Stimulated activated effector memory CD8-positive, alpha-beta T cell treated with anti-CD3 and anti-CD28 coated beads, Interleukin-12 subunit alpha, Interleukin-12 subunit beta, amount 100 ng/mL, for 72 hours (primary cell): ENCODE results near the gene GGT7.
"Not testable (repeated sequence)": the region's sequence is repeated elsewhere in the genome, so short reads cannot be mapped to it uniquely, and the experiment has no call there.

ENCODE experiments used
- ATAC-seq: fragments of 150-1000 bp; cut with Tn5 transposase; 2 replicates; pipeline ENCODE4 v1.10.0; 2021
- DNase-seq, 2 donors: peaks; one replicate each; pipeline ENCODE4 v3.0.0; 2021 to 2022; ENCODE audit warnings: low spot score in 2 of 2
- H3K27ac Mint-ChIP-seq: one replicate; pipeline ENCODE4 v1.8.0; 2022; ENCODE audit warnings: mild to moderate bottlenecking, mixed read lengths
- H3K36me3 Mint-ChIP-seq: one replicate; pipeline ENCODE4 v1.8.0; 2022; ENCODE audit warnings: mild to moderate bottlenecking, mixed read lengths
- H3K4me1 Mint-ChIP-seq: one replicate; pipeline ENCODE4 v1.8.0; 2022; ENCODE audit warnings: mixed read lengths
- H3K4me3 Mint-ChIP-seq: one replicate; pipeline ENCODE4 v1.8.0; 2022; ENCODE audit warnings: mild to moderate bottlenecking, mixed read lengths
- H3K9me3 Mint-ChIP-seq: one replicate; pipeline ENCODE4 v1.8.0; 2022; ENCODE audit warnings: mixed read lengths

Gene GGT7

DNA sequence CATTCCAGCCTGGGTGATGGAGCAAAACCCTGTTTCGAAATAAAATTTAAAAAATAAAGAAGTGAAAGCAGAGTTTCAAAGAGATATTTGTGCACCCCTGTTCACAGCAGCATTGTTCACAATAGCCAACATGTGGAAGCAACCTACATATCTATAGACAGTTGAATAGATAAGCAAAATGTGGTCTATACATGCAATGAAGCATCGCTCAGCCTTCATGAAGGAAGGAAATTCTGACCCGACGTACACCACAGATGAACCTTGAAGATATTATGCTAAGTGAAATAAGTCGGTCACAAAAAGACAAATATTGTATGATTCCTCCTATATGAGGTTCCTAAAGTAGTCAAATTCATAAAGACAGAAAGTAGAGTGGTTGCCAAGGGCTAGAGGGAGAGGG, 40.7 kb downstream of the GGT7 start:
- Mint-ChIP-seq H3K4me3 (no peak overlapping the region), H3K27ac (no peak overlapping the region), H3K4me1 (peaks cover 5% of the 10 kb centered on the region), H3K36me3 (no peaks in the 10 kb centered on the region), H3K9me3 (no peaks in the 10 kb centered on the region)
- ATAC-seq (no peak), DNase-seq (no peak)

- peaks cover 7% of the 10 kb centered on the region for H3K36me3 Mint-ChIP-seq
- no peak overlapping the region for H3K4me3 Mint-ChIP-seq
- no peak for DNase-seq
- peaks cover 15% of the 10 kb centered on the region for H3K4me1 Mint-ChIP-seq
- ATAC-seq = no peak
- H3K9me3 Mint-ChIP-seq = no peaks in the 10 kb centered on the region
- H3K27ac Mint-ChIP-seq = no peak overlapping the region
Observed at GRCh38 chr20:34829191-34829590, 43.5 kb downstream of the GGT7 start.

DNA sequence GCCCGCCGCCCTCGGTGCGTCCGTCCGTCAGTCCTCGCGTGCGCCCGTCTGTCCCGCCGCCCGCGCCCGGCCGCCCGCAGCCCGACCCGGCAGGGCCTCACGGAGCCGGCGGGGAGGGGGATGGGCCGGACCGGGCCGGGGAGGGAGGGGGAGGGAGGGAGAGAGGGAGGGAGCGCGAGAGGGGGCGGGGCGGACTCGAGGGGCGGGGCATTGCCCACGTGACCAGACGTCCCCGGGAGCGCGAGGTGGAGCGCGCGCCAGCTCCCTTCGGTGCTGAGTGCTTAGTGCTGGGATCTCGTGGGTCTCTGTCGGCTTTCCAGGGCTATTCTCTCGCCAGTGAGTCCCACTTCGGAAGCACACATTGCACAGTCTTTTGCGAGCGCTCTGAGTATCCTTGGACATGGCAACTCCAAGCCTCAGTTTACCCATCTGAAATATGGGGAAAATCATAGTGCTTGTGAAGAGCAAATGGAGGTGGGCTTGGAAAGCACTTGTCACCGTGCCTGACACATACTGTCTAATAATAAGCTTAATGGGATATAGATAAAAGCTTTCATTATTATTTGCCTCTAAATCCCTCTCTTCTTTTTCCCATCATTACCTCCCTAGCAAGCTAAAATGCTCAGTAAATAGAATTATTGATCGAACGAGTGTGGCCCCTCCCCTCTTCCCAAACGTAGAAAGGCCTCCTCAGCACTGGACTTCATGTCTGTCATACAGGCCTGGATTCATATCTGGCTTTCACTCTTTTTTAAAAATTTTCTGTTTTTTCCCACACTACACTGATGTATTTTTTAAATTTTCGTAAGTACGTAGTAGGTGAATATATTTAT, 46.9 kb downstream of the GGT7 start, which contains the start of gene NCOA6:
Gene NCOA6, minus strand, starts transcription at position 122 of the 833 bp plus-strand sequence. CDS start 43,296 bp downstream, outside the sequence.
- Mint-ChIP-seq H3K9me3 (no peaks in the 10 kb centered on the region), H3K36me3 (peaks cover 14% of the 10 kb centered on the region), H3K27ac (peak within 1 kb of the TSS; percentile 94), H3K4me3 (peak within 1 kb of the TSS; percentile 90), H3K4me1 (peaks cover 42% of the 10 kb centered on the region)
- DNase-seq = peak in 1 of 2 donors; percentile 86
- ATAC-seq = peak; percentile 77

- H3K27ac Mint-ChIP-seq = peak overlapping the region; percentile 94
- peaks cover 17% of the 10 kb centered on the region for H3K36me3 Mint-ChIP-seq
- peak; percentile 90 for ATAC-seq
- H3K4me3 Mint-ChIP-seq = peak overlapping the region; percentile 90
- DNase-seq = peak; percentile 65 to 79
- H3K4me1 Mint-ChIP-seq = peaks cover 42% of the 10 kb centered on the region
- no peaks in the 10 kb centered on the region for H3K9me3 Mint-ChIP-seq
Observed at GRCh38 chr20:34824806-34825529, 47.7 kb downstream of the GGT7 start.

DNA sequence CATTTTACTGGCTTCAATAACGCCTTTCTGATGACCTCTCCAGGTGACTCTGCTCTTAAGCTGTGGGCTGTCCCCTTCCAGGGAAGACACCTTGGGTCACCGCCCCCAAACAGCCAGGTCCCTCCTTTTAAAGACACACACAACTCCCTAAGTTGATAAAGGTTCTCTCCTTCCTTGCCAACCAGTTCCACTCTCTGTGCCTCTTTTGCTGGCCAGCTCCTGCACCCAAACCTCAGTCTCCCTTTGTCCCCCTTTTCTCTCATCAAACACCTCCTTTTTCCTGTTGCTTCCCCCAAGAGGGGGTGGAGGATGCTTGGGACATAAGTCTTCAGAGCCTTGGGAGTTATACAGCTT, 48.2 kb downstream of the GGT7 start:
- H3K9me3 Mint-ChIP-seq = no peaks in the 10 kb centered on the region
- DNase-seq = peak; percentile 45 to 83
- H3K4me1 Mint-ChIP-seq = peaks cover 42% of the 10 kb centered on the region
- H3K4me3 Mint-ChIP-seq = peak overlapping the region; percentile 90
- peak overlapping the region; percentile 94 for H3K27ac Mint-ChIP-seq
- H3K36me3 Mint-ChIP-seq = peaks cover 20% of the 10 kb centered on the region
- peak; percentile 83 for ATAC-seq

DNA sequence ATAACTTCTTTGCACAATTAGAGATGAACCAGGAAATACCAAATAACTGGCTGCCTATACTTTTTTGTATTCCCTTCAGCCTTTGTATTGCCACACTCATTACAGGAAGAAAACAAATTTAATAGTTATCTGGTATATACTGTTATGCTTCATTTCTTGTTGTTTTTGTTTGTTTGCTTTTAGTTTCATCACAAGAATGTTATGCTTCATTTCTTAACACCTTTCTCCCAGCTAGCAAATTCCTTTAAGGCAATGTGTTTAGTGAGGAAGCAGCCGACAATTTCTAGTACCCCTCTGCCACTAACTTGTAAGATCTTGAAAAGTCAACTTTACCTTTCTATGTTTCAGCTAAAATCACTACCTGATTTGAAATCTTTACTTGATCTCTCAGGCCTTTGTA, 48.6 kb downstream of the GGT7 start:
- Mint-ChIP-seq H3K4me3 (peak overlapping the region; percentile 90), H3K36me3 (peaks cover 20% of the 10 kb centered on the region), H3K27ac (peak overlapping the region; percentile 94), H3K9me3 (no peaks in the 10 kb centered on the region), H3K4me1 (peaks cover 42% of the 10 kb centered on the region)
- ATAC-seq = no peak
- no peak for DNase-seq

DNA sequence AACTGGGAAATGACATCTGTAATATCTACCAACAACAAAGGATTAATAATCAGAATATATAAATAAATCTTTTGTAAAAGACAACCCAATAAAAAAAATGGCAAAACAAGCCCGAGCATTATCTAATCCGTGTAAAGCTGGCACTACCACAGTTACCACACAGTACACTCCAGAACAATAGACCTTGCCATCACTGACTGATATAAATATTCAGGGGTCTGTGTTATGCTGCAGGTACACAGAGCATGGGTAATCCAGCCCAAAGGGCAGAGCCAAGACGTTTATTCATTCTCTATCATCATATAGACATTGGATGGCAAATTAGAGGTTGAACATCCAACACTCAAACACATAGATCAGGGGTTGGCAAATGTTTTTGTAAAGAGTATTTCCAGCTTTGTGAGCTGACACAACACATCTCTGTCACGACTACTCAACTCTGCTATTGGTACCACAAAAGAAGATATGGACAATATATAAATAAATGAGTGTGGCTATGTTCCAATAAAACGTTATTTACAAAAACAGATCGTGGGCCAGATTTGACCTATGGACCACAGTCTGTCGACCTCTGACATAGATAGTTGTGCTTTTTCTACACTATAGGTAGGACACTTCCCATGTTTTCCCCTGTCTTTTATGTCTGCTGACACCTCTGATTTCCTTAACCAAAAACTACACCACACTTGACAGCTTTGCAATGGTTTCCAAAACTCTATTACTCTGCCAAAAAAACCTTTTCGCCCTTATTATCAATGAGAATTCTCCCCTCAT, 51.7 kb downstream of the GGT7 start:
- Mint-ChIP-seq H3K36me3 (peaks cover 20% of the 10 kb centered on the region), H3K4me1 (peaks cover 55% of the 10 kb centered on the region), H3K4me3 (no peak overlapping the region), H3K27ac (peak overlapping the region; percentile 30), H3K9me3 (no peaks in the 10 kb centered on the region)
- DNase-seq = no peak
- no peak for ATAC-seq

- Mint-ChIP-seq H3K27ac (no peak overlapping the region), H3K4me1 (peaks cover 40% of the 10 kb centered on the region), H3K4me3 (no peak overlapping the region), H3K36me3 (peaks cover 6% of the 10 kb centered on the region), H3K9me3 (no peaks in the 10 kb centered on the region)
- DNase-seq (no peak), ATAC-seq (no peak)
Observed at GRCh38 chr20:34817801-34818200, 54.9 kb downstream of the GGT7 start.

GRCh38 chr20:34817072-34817471, 55.6 kb downstream of the GGT7 start:
- no peaks in the 10 kb centered on the region for H3K9me3 Mint-ChIP-seq
- peaks cover 6% of the 10 kb centered on the region for H3K36me3 Mint-ChIP-seq
- H3K4me3 Mint-ChIP-seq = no peak overlapping the region
- peaks cover 35% of the 10 kb centered on the region for H3K4me1 Mint-ChIP-seq
- H3K27ac Mint-ChIP-seq = no peak overlapping the region
- no peak for DNase-seq
- ATAC-seq = no peak

- Mint-ChIP-seq H3K36me3 (peaks cover 6% of the 10 kb centered on the region), H3K27ac (no peak overlapping the region), H3K4me1 (peaks cover 24% of the 10 kb centered on the region), H3K9me3 (no peaks in the 10 kb centered on the region), H3K4me3 (no peak overlapping the region)
- DNase-seq = no peak
- no peak for ATAC-seq
Observed at GRCh38 chr20:34815636-34816035, 57.0 kb downstream of the GGT7 start.

DNA sequence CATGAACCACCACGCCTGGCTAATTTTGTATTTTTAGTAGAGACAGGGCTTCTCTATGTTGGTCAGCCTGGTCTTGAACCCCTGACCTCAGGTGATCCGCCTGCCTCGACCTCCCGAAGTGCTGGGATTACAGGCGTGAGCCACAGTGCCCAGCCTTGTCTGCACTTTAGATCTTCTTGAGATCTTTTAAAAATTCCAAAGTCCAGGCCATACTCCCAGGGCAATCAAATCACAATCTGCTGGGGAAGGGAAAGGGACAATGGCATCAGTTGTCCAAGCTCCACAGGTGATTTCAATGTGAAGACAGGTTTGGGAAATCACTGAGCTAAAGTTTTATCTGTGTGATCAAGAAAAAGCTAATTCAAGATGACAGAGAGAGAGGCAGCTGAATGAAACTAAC, 64.1 kb downstream of the GGT7 start:
- H3K36me3 Mint-ChIP-seq = peaks cover 16% of the 10 kb centered on the region
- H3K9me3 Mint-ChIP-seq = no peaks in the 10 kb centered on the region
- no peak overlapping the region for H3K4me3 Mint-ChIP-seq
- ATAC-seq (no peak), DNase-seq (no peak)
- peaks cover 22% of the 10 kb centered on the region for H3K4me1 Mint-ChIP-seq
- no peak overlapping the region for H3K27ac Mint-ChIP-seq

GRCh38 chr20:34807944-34808465, 64.7 kb downstream of the GGT7 start:
- H3K4me3 Mint-ChIP-seq, H3K9me3 Mint-ChIP-seq, H3K27ac Mint-ChIP-seq, ATAC-seq, DNase-seq: not testable (repeated sequence)
- Mint-ChIP-seq H3K4me1 (peaks cover 22% of the 10 kb centered on the region), H3K36me3 (peaks cover 21% of the 10 kb centered on the region)

DNA sequence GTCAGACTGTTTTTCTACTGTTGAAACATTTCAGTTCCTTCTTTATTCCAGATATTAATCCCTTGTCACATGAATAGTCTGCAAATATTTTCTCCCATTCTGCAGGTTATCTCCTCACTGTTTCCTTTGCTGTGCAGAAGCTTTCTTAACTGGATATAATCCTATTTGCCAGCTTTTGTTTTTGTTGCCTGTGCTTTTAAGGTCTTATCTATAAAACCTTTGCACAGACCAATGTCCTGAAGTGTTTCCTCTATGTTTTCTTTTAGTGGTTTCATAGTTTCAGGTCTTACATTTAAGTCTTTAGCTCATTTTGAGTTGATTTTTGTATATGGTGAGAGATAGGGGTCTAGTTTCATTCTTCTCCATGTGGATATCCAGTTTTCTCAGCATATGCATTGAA, 66.4 kb downstream of the GGT7 start:
- H3K4me3 Mint-ChIP-seq = no peak overlapping the region
- ATAC-seq (no peak), DNase-seq (no peak)
- H3K9me3 Mint-ChIP-seq = no peaks in the 10 kb centered on the region
- H3K4me1 Mint-ChIP-seq = peaks cover 32% of the 10 kb centered on the region
- H3K27ac Mint-ChIP-seq = peak overlapping the region; percentile 67
- peaks cover 32% of the 10 kb centered on the region for H3K36me3 Mint-ChIP-seq

DNA sequence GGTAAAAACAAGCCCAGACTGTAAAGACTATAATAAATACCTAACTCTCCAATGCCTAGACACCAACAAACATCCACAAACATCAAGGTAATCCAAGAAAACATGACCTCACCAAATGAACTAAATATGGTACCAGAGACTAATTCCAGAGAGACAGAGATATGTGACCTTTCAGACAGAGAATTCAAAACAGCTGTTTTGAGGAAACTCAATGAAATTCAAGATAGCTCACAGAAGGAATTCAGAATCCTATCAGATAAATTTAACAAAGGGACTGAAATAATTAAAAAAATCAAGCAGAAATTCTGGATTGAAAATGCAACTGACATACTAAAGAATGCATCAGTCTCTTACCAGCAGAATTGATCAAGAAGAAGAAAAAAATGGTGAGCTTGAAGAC, 73.8 kb downstream of the GGT7 start:
- H3K27ac Mint-ChIP-seq = peak overlapping the region; percentile 15
- no peak for DNase-seq
- peaks cover 20% of the 10 kb centered on the region for H3K36me3 Mint-ChIP-seq
- no peaks in the 10 kb centered on the region for H3K9me3 Mint-ChIP-seq
- ATAC-seq = no peak
- no peak overlapping the region for H3K4me3 Mint-ChIP-seq
- peaks cover 60% of the 10 kb centered on the region for H3K4me1 Mint-ChIP-seq

DNA sequence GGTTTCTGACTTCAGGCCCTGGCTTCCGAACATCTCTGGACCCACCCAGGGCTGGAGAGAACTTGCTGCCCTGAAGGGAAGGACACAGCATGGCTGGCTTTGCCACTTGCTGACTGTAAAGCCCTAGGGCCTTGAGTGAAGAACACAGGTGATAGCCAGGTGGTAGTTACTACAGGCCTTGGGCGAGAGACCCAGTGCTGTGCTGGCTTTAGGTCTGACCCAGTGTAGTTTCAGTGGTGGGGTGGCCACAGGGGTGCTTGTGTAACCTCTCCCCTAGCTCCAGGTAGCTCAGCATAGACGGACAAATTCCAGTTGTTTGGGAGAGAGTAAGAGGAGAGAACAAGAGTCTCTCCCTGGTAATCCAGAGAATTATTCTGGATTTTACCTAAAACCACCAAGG, 74.3 kb downstream of the GGT7 start:
- peaks cover 60% of the 10 kb centered on the region for H3K4me1 Mint-ChIP-seq
- peak overlapping the region; percentile 15 for H3K27ac Mint-ChIP-seq
- H3K36me3 Mint-ChIP-seq = peaks cover 14% of the 10 kb centered on the region
- ATAC-seq (no peak), DNase-seq (no peak)
- H3K4me3 Mint-ChIP-seq = no peak overlapping the region
- no peaks in the 10 kb centered on the region for H3K9me3 Mint-ChIP-seq
